ENCODE measurements around the gene PAPOLB. TPM values are rescaled to one million over a fixed set of nuclear protein-coding genes. Genes with fewer than 3 reads are reported as not detected.

PAPOLB gene
- total and polyA plus RNA-seq, 9 donors: 0.04 to 0.22 (median 0.06) TPM; not detected in 3

DNA sequence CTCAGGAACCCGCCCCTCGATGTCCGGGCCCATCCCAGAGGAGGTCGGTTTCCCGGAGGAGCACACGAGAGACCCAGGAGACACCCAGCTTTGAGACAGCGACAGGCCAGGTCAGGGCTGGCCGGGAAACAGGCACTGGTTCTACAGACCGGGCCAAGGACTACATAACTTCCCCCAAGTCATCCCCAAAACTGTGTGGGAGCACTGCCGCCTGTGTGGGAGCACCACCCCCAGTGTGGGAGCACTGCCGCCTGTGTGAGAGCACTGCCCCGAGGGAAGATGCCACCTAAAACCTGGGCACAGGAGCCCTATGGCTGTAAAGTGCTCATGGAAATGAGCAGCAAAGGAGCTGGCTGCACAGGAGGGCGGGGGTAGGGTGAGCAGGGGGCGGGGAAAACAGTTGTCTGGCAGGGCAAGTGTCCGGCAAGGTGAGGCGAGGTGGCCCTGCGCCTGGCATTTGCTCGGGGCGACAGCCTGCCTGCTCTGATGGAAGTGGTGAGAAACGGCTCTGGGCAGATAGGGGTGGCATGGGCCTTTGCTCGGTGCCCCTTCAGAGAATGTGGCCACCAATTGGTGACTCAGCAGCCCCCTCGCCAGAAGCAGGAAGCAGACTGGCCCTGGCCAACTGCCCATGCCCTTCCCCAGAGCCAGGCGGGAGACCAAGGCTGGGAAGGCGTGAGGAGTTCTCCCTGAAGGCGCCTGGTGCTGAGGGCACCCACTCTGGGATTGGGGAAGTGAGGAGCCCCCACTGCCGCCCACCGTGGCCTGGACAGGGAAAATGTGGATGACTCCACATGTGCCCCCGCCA lies 26.2 kb downstream of the PAPOLB start:
- Histone ChIP-seq H3K27ac (ENCODE audit: low read length) (no peak overlapping the region), H3K27me3 (ENCODE audit: control insufficient read depth, insufficient read depth, low read length) (no peaks in the 10 kb centered on the region)

DNA sequence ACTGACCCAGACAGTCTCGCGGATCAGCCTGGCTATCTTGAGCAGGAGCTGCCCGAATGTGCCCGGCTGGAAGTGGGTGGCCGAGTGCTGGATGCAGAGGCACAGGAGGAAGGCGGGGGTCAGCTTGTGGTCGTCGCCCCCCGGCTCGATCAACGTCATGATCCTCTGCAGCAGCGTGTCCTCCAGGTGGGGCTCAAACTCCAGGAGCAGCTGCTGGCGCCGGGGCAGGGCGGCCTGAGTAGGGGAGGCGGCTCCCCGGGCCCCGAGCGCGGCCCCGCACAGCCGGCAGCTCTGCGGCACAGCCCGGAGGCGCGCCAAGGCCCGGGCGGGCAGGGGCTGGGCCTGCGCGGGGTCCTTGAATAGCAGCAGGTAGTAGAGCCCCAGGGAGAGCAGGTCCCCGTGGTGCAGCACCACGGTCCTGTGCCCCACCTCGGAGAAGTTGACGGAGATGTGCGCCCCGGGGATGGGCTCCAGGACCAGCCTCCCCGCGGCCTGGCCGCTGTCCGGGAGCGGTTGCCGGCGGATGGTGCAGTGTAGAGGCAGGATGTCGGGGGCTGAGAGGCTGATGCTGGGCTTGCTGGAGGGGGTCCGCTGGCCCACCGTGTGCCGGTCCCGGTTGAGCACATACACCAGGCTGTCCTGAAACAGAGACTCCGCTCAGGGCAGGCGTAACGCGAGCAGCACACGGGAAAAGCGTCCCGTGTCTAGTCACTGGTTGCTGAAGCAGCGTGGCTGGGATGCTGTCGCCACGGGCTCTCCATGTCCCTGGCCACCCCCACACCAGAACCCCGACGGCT lies 27.0 kb downstream of the PAPOLB start:
- H3K4me1 ChIP-seq (ENCODE audit: control insufficient read depth, insufficient read depth, low read length): peaks cover 13% of the 10 kb centered on the region
- H3K9me3 ChIP-seq (replicated peaks; ENCODE audit: control insufficient read depth, low read depth, low read length): no peaks in the 10 kb centered on the region
- H3K36me3 ChIP-seq (ENCODE audit: control insufficient read depth, insufficient read depth, low read length): no peaks in the 10 kb centered on the region
- 93% methylated on average over 58 of the region's 60 CpGs for WGBS (ENCODE audit: insufficient coverage)
- DNase-seq: no peak
- H3K27me3 ChIP-seq (ENCODE audit: control insufficient read depth, insufficient read depth, low read length): no peaks in the 10 kb centered on the region
- no peak overlapping the region for H3K27ac ChIP-seq (ENCODE audit: low read length)
- no peak overlapping the region for H3K4me3 ChIP-seq (ENCODE audit: low read length)

More for the DNA sequence above, 26.2 kb downstream of the PAPOLB start:
- no peak for DNase-seq
- Histone ChIP-seq H3K36me3 (ENCODE audit: control insufficient read depth, insufficient read depth, low read length) (no peaks in the 10 kb centered on the region), H3K4me3 (ENCODE audit: low read length) (no peak overlapping the region), H3K4me1 (ENCODE audit: control insufficient read depth, insufficient read depth, low read length) (peaks cover 13% of the 10 kb centered on the region), H3K9me3 (replicated peaks; ENCODE audit: control insufficient read depth, low read depth, low read length) (no peaks in the 10 kb centered on the region)
- WGBS (ENCODE audit: insufficient coverage): 95% methylated on average over 17 of the region's 28 CpGs

DNA sequence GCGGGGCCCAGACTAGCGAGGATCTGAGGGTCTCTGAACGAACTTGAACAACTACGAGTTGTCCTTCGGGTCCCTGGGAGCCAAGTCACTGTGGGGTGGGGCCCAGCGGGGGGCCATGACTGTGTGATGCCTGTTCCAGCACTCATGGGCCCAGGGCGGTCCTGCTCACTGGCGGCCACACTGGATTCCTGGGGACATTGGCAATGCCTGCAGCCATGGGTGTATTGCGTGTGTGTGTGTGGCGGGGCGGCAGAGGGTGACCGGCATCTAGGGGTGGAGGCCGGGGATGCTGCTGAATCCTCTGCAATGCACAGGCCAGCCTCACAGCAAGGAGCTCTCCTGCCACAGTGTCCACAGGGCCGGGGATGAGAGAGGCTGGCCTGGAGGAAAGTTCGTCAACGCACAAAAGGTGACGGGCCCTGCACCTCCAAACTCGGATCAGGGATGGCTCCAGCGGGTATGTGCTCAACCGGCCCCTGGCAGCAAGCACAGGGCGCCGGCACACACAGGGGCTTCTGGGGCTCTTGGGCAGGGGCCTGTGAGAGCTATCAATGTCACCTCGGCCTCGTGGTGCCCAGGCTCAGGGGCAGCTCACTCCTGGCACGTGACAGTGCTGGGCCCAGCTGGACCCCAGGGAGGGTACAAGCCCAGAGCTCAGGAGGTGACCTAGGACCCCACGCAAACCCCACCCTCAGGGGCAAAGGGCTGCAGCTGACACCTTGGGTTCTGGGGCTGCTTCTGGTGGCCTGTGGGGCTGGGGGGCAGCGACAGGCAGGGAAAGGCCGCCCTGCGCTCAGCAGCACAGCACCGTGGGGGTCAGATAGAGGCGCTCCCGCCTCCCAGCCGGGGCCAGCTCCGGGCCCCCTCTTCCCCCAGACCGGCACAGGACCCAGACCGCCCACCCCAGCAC lies 27.9 kb downstream of the PAPOLB start:
- Histone ChIP-seq H3K27ac (ENCODE audit: low read length) (no peak overlapping the region), H3K36me3 (ENCODE audit: control insufficient read depth, insufficient read depth, low read length) (no peaks in the 10 kb centered on the region), H3K9me3 (replicated peaks; ENCODE audit: control insufficient read depth, low read depth, low read length) (no peaks in the 10 kb centered on the region), H3K27me3 (ENCODE audit: control insufficient read depth, insufficient read depth, low read length) (no peaks in the 10 kb centered on the region), H3K4me3 (ENCODE audit: low read length) (no peak overlapping the region), H3K4me1 (ENCODE audit: control insufficient read depth, insufficient read depth, low read length) (peaks cover 13% of the 10 kb centered on the region)
- WGBS (ENCODE audit: insufficient coverage): 87% methylated on average over 34 of the region's 36 CpGs
- DNase-seq: no peak

DNA sequence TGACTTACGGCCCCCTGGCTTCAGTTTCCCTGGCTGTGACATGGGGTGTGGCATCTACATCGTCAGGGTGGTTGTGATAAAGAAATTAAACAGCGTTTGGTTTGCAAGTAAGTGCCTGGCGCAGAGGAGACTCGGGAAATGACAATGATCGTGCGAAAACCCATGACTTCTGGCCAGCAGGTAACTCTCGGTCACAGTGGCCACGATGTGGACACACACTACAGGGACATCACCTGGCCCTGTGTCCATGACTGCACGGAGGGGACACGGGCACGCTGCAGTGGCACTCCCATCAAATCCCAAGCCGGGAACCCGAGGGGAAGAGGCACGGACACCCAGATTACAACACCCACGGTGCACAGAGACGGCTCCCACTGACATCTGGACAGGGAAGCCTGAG lies 28.7 kb downstream of the PAPOLB start:
- no peaks in the 10 kb centered on the region for H3K27me3 ChIP-seq (ENCODE audit: control insufficient read depth, insufficient read depth, low read length)
- peaks cover 9% of the 10 kb centered on the region for H3K4me1 ChIP-seq (ENCODE audit: control insufficient read depth, insufficient read depth, low read length)
- no peaks in the 10 kb centered on the region for H3K9me3 ChIP-seq (replicated peaks; ENCODE audit: control insufficient read depth, low read depth, low read length)
- no peak overlapping the region for H3K4me3 ChIP-seq (ENCODE audit: low read length)
- DNase-seq: no peak
- H3K27ac ChIP-seq (ENCODE audit: low read length): no peak overlapping the region
- 90% methylated on average over 17 of the region's 17 CpGs for WGBS (ENCODE audit: insufficient coverage)
- no peaks in the 10 kb centered on the region for H3K36me3 ChIP-seq (ENCODE audit: control insufficient read depth, insufficient read depth, low read length)

DNA sequence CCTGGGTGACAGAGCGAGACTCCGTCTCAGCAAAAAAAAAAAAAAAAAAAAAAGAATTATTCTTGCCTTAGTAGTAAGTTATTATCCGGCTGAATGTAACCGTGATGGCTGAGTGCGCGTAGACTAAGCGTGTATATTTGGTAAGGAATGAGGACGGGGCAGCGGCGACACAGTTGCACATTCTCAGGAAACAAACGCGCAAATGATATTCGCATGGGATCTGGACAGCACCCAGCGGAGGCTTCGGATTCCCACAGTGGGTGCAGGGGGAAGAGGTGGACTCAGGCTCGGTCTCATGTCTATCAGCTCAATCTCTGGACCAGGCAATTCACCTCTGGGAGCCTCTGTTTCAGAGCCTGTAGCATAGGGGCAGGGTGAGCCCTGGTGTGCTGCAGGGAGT lies 29.1 kb downstream of the PAPOLB start:
- H3K27me3 ChIP-seq (ENCODE audit: control insufficient read depth, insufficient read depth, low read length): no peaks in the 10 kb centered on the region
- WGBS (ENCODE audit: insufficient coverage): 86% methylated on average over 14 of the region's 16 CpGs
- H3K27ac ChIP-seq (ENCODE audit: low read length): no peak overlapping the region
- peaks cover 6% of the 10 kb centered on the region for H3K4me1 ChIP-seq (ENCODE audit: control insufficient read depth, insufficient read depth, low read length)
- no peak overlapping the region for H3K4me3 ChIP-seq (ENCODE audit: low read length)
- H3K9me3 ChIP-seq (replicated peaks; ENCODE audit: control insufficient read depth, low read depth, low read length): no peaks in the 10 kb centered on the region
- no peaks in the 10 kb centered on the region for H3K36me3 ChIP-seq (ENCODE audit: control insufficient read depth, insufficient read depth, low read length)
- no peak for DNase-seq

DNA sequence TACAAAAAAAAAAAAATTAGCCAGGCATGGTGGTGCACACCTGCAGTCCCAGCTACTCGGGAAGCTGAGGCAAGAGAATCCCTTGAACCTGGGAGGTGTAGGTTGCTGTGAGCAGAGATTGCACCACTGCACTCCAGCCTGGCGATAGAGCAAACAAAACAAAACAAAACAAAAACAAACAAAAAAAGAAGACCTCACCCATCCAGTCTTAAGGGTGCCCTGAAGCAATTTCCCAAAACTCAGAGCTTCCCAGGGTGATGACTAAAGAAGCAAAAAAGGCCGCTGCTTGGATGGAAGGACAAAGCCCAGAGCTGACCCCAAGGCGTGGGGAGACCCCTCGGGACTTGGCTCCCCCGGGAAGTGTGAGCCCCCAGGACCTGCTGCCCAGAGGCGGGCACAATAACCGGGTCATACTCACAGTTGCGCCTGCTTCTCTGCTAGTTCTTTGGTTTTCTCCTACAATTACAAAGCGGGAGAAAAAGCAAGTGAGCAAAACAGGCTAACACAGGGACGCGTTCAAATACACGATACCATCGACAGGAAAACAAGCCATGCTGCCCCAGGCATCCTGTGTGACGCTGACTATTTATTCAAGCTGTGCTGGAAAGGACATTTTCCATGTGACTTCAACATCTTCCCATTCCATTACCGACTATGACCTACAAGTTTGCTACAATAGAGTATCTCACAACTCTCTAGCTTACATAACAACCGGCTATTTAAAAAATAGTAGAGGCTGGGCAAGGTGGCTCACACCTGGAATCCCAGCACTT lies 29.9 kb downstream of the PAPOLB start:
- 90% methylated on average over 13 of the region's 17 CpGs for WGBS (ENCODE audit: insufficient coverage)
- Histone ChIP-seq H3K9me3 (replicated peaks; ENCODE audit: control insufficient read depth, low read depth, low read length) (no peaks in the 10 kb centered on the region), H3K27ac (ENCODE audit: low read length) (no peak overlapping the region), H3K4me3 (ENCODE audit: low read length) (no peak overlapping the region), H3K27me3 (ENCODE audit: control insufficient read depth, insufficient read depth, low read length) (no peaks in the 10 kb centered on the region), H3K36me3 (ENCODE audit: control insufficient read depth, insufficient read depth, low read length) (no peaks in the 10 kb centered on the region), H3K4me1 (ENCODE audit: control insufficient read depth, insufficient read depth, low read length) (no peaks in the 10 kb centered on the region)
- no peak for DNase-seq

DNA sequence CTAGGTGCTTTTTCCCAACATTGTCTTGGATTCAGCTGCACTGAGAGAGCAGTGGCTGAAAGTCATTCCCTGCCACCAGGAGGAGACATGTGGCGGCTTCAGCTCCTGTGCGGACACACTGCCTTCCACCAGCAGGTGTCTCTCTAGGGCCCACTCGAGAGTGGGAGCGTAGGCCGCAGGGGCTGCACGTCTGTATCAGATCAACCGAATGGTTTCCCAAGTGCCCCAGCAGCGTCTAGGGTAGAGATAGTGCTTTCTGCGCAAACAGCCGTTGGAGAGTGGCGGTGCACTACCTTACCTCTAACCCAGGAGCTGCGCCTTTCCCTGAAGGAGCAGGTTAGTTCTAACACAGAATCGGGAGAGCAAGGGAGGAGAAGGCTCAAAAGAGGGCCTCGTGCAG lies 31.7 kb downstream of the PAPOLB start:
- Histone ChIP-seq H3K9me3 (replicated peaks; ENCODE audit: control insufficient read depth, low read depth, low read length) (no peaks in the 10 kb centered on the region), H3K27me3 (ENCODE audit: control insufficient read depth, insufficient read depth, low read length) (no peaks in the 10 kb centered on the region), H3K4me3 (ENCODE audit: low read length) (no peak overlapping the region), H3K36me3 (ENCODE audit: control insufficient read depth, insufficient read depth, low read length) (no peaks in the 10 kb centered on the region), H3K4me1 (ENCODE audit: control insufficient read depth, insufficient read depth, low read length) (no peaks in the 10 kb centered on the region), H3K27ac (ENCODE audit: low read length) (no peak overlapping the region)
- peak; percentile 80 for DNase-seq
- 39% methylated on average over 10 of the region's 14 CpGs for WGBS (ENCODE audit: insufficient coverage)

DNA sequence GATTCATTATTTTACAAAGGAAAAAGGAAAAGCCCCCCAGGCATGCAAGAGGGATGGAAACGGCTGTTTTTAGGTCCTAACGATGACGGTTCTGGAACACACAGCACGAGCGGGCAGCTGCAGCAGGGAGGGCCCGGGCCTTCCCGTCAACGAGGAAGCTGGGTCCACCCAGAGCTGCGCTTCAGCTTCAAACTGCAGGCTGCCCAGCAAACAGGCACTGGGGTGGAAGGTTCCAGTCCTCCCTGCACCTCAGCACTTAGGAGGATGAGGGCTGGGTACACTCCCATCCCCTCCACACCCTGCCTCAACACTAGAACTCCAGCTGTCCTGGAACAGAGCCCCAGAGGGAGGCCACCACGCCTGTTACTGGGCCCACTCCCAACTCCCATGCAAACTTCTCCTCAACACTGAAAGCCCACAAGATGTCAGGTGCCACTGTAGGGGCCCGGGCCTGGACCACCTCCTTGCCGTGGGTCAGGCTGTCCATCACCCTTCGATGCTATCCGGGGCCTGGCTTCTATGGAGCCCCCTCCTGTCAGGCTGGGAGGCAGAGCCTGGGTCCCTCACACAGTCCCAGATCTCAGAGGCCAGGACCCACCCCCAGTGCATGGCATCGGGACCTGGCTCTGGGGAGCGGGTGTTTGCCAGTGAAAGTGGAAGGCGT lies 33.0 kb downstream of the PAPOLB start:
- peak; percentile 45 for DNase-seq
- Histone ChIP-seq H3K4me3 (ENCODE audit: low read length) (no peak overlapping the region), H3K27me3 (ENCODE audit: control insufficient read depth, insufficient read depth, low read length) (no peaks in the 10 kb centered on the region), H3K4me1 (ENCODE audit: control insufficient read depth, insufficient read depth, low read length) (no peaks in the 10 kb centered on the region), H3K9me3 (replicated peaks; ENCODE audit: control insufficient read depth, low read depth, low read length) (no peaks in the 10 kb centered on the region), H3K27ac (ENCODE audit: low read length) (no peak overlapping the region), H3K36me3 (ENCODE audit: control insufficient read depth, insufficient read depth, low read length) (no peaks in the 10 kb centered on the region)
- 75% methylated on average over 16 of the region's 17 CpGs for WGBS (ENCODE audit: insufficient coverage)

DNA sequence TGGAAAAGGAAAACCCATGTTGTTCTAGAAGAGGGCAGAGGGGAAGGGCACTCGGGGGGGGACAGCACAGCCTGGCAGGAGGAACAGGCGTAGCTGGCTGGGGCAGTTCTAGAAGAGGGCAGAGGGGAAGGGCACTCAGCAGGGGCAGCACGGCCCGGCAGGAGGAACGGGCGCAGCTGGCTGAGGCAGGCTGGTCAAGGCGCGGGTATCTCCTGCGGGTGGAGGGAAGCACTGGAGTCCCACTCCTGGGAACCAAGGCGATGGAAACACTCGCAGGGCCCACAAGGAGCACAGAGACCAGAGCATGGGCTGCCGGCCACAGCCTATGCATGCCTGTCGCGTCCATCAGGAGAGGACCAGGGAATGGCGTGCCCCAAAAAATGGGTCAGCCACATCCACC lies 36.7 kb downstream of the PAPOLB start:
- 90% methylated on average over 11 of the region's 15 CpGs for whole genome bisulfite sequencing (ENCODE audit: insufficient coverage)
- H3K4me1 ChIP-seq (ENCODE audit: control insufficient read depth, insufficient read depth, low read length): peaks cover 13% of the 10 kb centered on the region
- no peak overlapping the region for H3K4me3 ChIP-seq (ENCODE audit: low read length)
- no peak for DNase-seq
- H3K27me3 ChIP-seq (ENCODE audit: control insufficient read depth, insufficient read depth, low read length): no peaks in the 10 kb centered on the region
- H3K36me3 ChIP-seq (ENCODE audit: control insufficient read depth, insufficient read depth, low read length): no peaks in the 10 kb centered on the region
- H3K27ac ChIP-seq (ENCODE audit: low read length): no peak overlapping the region
- H3K9me3 ChIP-seq (replicated peaks; ENCODE audit: control insufficient read depth, low read depth, low read length): no peaks in the 10 kb centered on the region
